GM10266 (cell line): ENCODE measurements around the gene FLOT2.

ENCODE experiments used
- DNase-seq: peaks from one replicate; pipeline ENCODE4 v3.0.0; 2012; ENCODE audit errors: extremely low spot score
- CTCF ChIP-seq: IDR thresholded peaks from 2 replicates; pipeline ENCODE4 v1.5.1; 2012; ENCODE audit warnings: mild to moderate bottlenecking, low read depth; ENCODE audit not compliant: control insufficient read depth, insufficient read depth; ENCODE audit errors: missing control alignments

Gene FLOT2

GRCh38 chr17:28834420-28834819 lies 63.1 kb downstream of the FLOT2 start:
- no peak for TF ChIP-seq CTCF
- DNase-seq = no peak
